Measurements from ENCODE around the gene C11orf65. TPM values are rescaled to one million over a fixed set of nuclear protein-coding genes. Genes with fewer than 3 reads are reported as not detected.
"Not testable (repeated sequence)": the region's sequence is repeated elsewhere in the genome, so short reads cannot be mapped to it uniquely, and the experiment has no call there.

C11orf65 gene
- total RNA-seq, 1 donor from 2014 or later = 1.3 TPM

- H3K36me3 ChIP-seq = no peaks in the 10 kb centered on the region
- intact Hi-C loops (cut with DNase I) = no loop called here
- no peak overlapping the region for H3K4me3 ChIP-seq
- DNase-seq (no peak), ATAC-seq (no peak)
- TF ChIP-seq CTCF (IDR thresholded peaks at IDR 0.05) = no peak
- no peaks in the 10 kb centered on the region for H3K4me1 ChIP-seq
- no peaks in the 10 kb centered on the region for H3K27me3 ChIP-seq (ENCODE audit: low read depth)
- H3K9me3 ChIP-seq = no peaks in the 10 kb centered on the region
- no peak overlapping the region for H3K27ac ChIP-seq
These were observed 64.3 kb downstream of the C11orf65 start for GRCh38 chr11:108403052-108403451.

GRCh38 chr11:108402241-108402640, 65.1 kb downstream of the C11orf65 start:
- H3K9me3 ChIP-seq = no peaks in the 10 kb centered on the region
- no peaks in the 10 kb centered on the region for H3K36me3 ChIP-seq
- no peak overlapping the region for H3K4me3 ChIP-seq
- H3K27me3 ChIP-seq (ENCODE audit: low read depth) = no peaks in the 10 kb centered on the region
- TF ChIP-seq CTCF (IDR thresholded peaks at IDR 0.05) = no peak
- intact Hi-C loops (cut with DNase I) = no loop called here
- no peak for DNase-seq
- no peak for ATAC-seq
- no peaks in the 10 kb centered on the region for H3K4me1 ChIP-seq
- H3K27ac ChIP-seq = no peak overlapping the region

GRCh38 chr11:108398439-108398838, 68.9 kb downstream of the C11orf65 start:
- intact Hi-C loops (cut with DNase I) = no loop called here
- H3K27ac ChIP-seq = no peak overlapping the region
- no peaks in the 10 kb centered on the region for H3K27me3 ChIP-seq (ENCODE audit: low read depth)
- H3K4me3 ChIP-seq = no peak overlapping the region
- no peak for DNase-seq
- no peak for ATAC-seq
- no peaks in the 10 kb centered on the region for H3K36me3 ChIP-seq
- H3K9me3 ChIP-seq = no peaks in the 10 kb centered on the region
- no peaks in the 10 kb centered on the region for H3K4me1 ChIP-seq
- TF ChIP-seq CTCF (IDR thresholded peaks at IDR 0.05) = no peak

GRCh38 chr11:108396672-108397071, 70.7 kb downstream of the C11orf65 start:
- ATAC-seq; H3K27ac ChIP-seq; H3K4me1 ChIP-seq; DNase-seq; H3K9me3 ChIP-seq; H3K36me3 ChIP-seq; intact Hi-C loops (cut with DNase I); H3K27me3 ChIP-seq (ENCODE audit: low read depth); H3K4me3 ChIP-seq: not testable (repeated sequence)

- no peak overlapping the region for H3K4me3 ChIP-seq
- intact Hi-C loops (cut with DNase I) = no loop called here
- ATAC-seq (no peak), DNase-seq (no peak)
- no peaks in the 10 kb centered on the region for H3K9me3 ChIP-seq
- H3K27me3 ChIP-seq (ENCODE audit: low read depth) = no peaks in the 10 kb centered on the region
- no peaks in the 10 kb centered on the region for H3K36me3 ChIP-seq
- no peak for TF ChIP-seq CTCF (IDR thresholded peaks at IDR 0.05)
- no peaks in the 10 kb centered on the region for H3K4me1 ChIP-seq
- H3K27ac ChIP-seq = no peak overlapping the region
These were observed 72.5 kb downstream of the C11orf65 start for GRCh38 chr11:108394744-108395284.

GRCh38 chr11:108393046-108393445, 74.3 kb downstream of the C11orf65 start:
- no peak for TF ChIP-seq CTCF (IDR thresholded peaks at IDR 0.05)
- DNase-seq (no peak), ATAC-seq (no peak)
- Histone ChIP-seq H3K27me3 (ENCODE audit: low read depth) (no peaks in the 10 kb centered on the region), H3K9me3 (no peaks in the 10 kb centered on the region), H3K36me3 (no peaks in the 10 kb centered on the region), H3K27ac (no peak overlapping the region), H3K4me1 (no peaks in the 10 kb centered on the region), H3K4me3 (no peak overlapping the region)
- intact Hi-C loops (cut with DNase I) = no loop called here
